A549 (cell line): ENCODE results near the gene RANBP3.

ENCODE experiments used
- CEBPB ChIP-seq, 2 experiments: fragments of >200 bp in 1 of 2; sonication (Bioruptor Twin) in 1 of 2; formaldehyde crosslinking in 1 of 2; IDR thresholded peaks; 2 replicates each; pipeline ENCODE4 v1.6.1; 2012 to 2016
- CHD2 ChIP-seq: fragments of 150-350 bp; IDR thresholded peaks from 2 replicates; pipeline ENCODE4 v1.6.1; 2014; ENCODE audit warnings: low read length; ENCODE audit not compliant: partially characterized antibody
- CTCF ChIP-seq: fragments of >200 bp; sonication (Bioruptor Twin); formaldehyde crosslinking; IDR thresholded peaks from 3 replicates; pipeline ENCODE4 v1.5.1; 2016
- EP300 ChIP-seq, 2 experiments: fragments of >200 bp; sonication (Bioruptor Twin); formaldehyde crosslinking; IDR thresholded peaks; 2 replicates in 1 of 2; 3 replicates in 1 of 2; pipeline ENCODE4 v1.6.1; 2016 to 2017
- HOXA7 ChIP-seq: fragments of 250-450 bp; sonication (Bioruptor Pico); IDR thresholded peaks from 2 replicates; pipeline ENCODE4 v1.5.0; 2020; ENCODE audit warnings: mild to moderate bottlenecking, moderate library complexity
- MAFK ChIP-seq: fragments of 450-650 bp; IDR thresholded peaks from 2 replicates; pipeline ENCODE4 v1.6.1; 2014; ENCODE audit not compliant: partially characterized antibody
- PHF8 ChIP-seq: fragments of 200-600 bp; sonication (generic); IDR thresholded peaks from 2 replicates; pipeline ENCODE4 v1.6.1; 2016; ENCODE audit warnings: low read depth, mild to moderate bottlenecking, antibody characterized with exemption, moderate library complexity, borderline replicate concordance
- POLR2A ChIP-seq: IDR thresholded peaks from 2 replicates; pipeline ENCODE4 v1.6.1; 2012; ENCODE audit warnings: mild to moderate bottlenecking, low read length
- RAD21 ChIP-seq, 2 experiments: fragments of >200 bp in 1 of 2; sonication (Bioruptor Twin) in 1 of 2; formaldehyde crosslinking in 1 of 2; IDR thresholded peaks in 1 of 2; conservative IDR thresholded peaks in 1 of 2; 2 replicates in 1 of 2; 3 replicates in 1 of 2; pipeline ENCODE4 v1.6.1; 2012 to 2018; ENCODE audit warnings: inconsistent platforms in 1 of 2
- USF2 ChIP-seq: fragments of 450-650 bp; IDR thresholded peaks from 2 replicates; pipeline ENCODE4 v1.6.1; 2014; ENCODE audit warnings: antibody characterized with exemption
- ZSCAN20 ChIP-seq: fragments of 250-450 bp; sonication (Bioruptor Pico); IDR thresholded peaks from 2 replicates; pipeline ENCODE4 v1.8.0; 2022; ENCODE audit warnings: mild to moderate bottlenecking, moderate library complexity
- TF ChIP-seq, protein P1 (sequence below): fragments of 200-600 bp; sonication (generic); IDR thresholded peaks from 2 replicates; pipeline ENCODE4 v1.6.1; 2016; ENCODE audit warnings: antibody characterized with exemption, mild to moderate bottlenecking, moderate library complexity

DNA sequence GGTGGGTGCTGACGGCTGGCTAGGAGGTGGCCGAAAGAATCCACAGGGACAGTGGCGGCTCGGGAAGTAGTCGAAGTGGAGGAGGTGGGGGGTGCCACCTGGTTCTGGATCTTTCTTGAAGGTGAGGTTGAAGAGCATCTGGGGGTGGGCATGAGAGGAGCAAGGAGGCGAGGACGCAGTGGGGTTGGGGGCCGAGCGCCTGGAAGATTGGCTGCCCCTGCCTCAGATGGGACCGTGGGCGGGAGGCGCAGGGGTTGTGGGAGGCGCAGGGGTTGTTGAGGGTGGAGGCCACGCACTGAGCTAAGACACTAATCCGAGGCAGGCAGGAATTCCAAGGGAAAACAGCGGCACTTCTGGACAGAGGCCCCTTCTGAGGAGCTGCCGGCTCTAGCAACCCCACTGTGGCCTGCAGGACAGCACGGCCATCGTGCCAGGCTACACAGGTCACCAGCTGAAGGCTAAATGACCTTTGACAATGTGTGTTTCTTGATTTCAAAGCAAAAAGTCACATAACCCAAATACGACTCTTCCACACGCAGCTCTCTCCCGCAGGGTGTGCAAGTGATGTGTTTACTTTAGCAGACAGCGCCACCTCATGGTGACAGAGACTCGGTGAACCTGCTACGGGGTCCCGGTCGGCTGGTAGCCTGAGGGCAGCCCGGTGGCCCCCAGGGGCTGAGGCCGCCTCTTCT lies 44.1 kb upstream of the RANBP3 start:
- TF ChIP-seq POLR2A (no peak), EP300 (IDR thresholded peaks at IDR 0.05) (no peak), HOXA7 (no peak), CTCF (peak; percentile 55), USF2 (no peak), PHF8 (no peak), ZSCAN20 (CRISPR knock-in tag) (no peak), MAFK (no peak), CEBPB (IDR thresholded peaks at IDR 0.05) (no peak), CHD2 (no peak), RAD21 (conservative IDR thresholded peaks at IDR 0.05 in 1 of 2, IDR thresholded peaks at IDR 0.05 in 1 of 2) (peak; percentile 50 to 65)
- TF ChIP-seq, protein P1, sequence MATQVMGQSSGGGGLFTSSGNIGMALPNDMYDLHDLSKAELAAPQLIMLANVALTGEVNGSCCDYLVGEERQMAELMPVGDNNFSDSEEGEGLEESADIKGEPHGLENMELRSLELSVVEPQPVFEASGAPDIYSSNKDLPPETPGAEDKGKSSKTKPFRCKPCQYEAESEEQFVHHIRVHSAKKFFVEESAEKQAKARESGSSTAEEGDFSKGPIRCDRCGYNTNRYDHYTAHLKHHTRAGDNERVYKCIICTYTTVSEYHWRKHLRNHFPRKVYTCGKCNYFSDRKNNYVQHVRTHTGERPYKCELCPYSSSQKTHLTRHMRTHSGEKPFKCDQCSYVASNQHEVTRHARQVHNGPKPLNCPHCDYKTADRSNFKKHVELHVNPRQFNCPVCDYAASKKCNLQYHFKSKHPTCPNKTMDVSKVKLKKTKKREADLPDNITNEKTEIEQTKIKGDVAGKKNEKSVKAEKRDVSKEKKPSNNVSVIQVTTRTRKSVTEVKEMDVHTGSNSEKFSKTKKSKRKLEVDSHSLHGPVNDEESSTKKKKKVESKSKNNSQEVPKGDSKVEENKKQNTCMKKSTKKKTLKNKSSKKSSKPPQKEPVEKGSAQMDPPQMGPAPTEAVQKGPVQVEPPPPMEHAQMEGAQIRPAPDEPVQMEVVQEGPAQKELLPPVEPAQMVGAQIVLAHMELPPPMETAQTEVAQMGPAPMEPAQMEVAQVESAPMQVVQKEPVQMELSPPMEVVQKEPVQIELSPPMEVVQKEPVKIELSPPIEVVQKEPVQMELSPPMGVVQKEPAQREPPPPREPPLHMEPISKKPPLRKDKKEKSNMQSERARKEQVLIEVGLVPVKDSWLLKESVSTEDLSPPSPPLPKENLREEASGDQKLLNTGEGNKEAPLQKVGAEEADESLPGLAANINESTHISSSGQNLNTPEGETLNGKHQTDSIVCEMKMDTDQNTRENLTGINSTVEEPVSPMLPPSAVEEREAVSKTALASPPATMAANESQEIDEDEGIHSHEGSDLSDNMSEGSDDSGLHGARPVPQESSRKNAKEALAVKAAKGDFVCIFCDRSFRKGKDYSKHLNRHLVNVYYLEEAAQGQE = no peak
